Activated T-cell treated with anti-CD3 and anti-CD28 coated beads for 48 hours (primary cell): Measurements from ENCODE around the gene SIK1.
"Not testable (repeated sequence)": the region's sequence is repeated elsewhere in the genome, so short reads cannot be mapped to it uniquely, and the experiment has no call there.

Experiments
- DNase-seq: peaks from one replicate; pipeline ENCODE4 v3.0.0-alpha.2; 2020; ENCODE audit warnings: low read depth

Gene SIK1

GRCh38 chr21:43396788-43397438, 30.0 kb downstream of the SIK1 start:
- DNase-seq: not testable (repeated sequence)

DNA sequence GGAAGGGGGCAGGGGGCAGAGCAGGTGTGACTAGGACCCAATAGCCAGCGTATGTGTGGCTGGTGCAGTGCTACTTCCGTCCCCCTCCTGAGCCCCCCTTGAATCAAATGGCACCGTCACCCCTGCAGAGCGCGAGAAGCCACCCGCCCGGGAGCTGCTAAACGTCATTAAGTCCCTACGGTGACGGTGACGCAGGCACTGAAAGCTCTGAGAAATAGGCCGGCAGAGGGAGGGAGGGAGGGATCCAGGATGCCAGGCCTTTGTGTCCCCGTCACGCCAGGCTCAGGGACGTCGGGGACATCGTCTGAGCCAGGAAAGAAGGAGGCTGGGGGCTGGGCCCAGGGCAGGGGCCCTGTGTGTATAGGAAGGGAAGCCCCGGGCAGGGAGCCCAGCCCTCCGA, 43.6 kb downstream of the SIK1 start:
- not testable (repeated sequence) for DNase-seq

- not testable (repeated sequence) for DNase-seq
Observed at GRCh38 chr21:43382902-43383301, 44.0 kb downstream of the SIK1 start.

GRCh38 chr21:43380852-43381533, 45.9 kb downstream of the SIK1 start:
- DNase-seq: not testable (repeated sequence)

DNA sequence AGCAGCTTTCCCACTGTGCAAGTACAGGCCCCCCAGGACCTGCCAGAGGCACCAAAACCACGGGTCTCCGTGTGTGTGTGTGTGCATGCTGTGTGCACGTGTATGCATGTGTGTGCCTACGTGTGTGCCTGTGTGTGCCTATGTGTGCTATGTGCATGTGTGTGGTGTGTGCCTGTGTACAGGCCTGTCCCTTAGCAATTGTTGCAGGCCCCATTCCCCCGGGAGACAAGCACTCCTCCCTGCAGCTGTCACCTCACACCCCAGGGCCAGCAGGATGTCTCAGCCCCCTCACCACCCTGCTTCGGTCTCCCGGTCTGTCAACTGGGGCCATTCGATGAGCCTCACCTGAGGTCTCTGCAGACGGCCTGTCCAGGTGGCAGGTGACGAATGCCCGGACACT, 46.6 kb downstream of the SIK1 start:
- DNase-seq: not testable (repeated sequence)

DNA sequence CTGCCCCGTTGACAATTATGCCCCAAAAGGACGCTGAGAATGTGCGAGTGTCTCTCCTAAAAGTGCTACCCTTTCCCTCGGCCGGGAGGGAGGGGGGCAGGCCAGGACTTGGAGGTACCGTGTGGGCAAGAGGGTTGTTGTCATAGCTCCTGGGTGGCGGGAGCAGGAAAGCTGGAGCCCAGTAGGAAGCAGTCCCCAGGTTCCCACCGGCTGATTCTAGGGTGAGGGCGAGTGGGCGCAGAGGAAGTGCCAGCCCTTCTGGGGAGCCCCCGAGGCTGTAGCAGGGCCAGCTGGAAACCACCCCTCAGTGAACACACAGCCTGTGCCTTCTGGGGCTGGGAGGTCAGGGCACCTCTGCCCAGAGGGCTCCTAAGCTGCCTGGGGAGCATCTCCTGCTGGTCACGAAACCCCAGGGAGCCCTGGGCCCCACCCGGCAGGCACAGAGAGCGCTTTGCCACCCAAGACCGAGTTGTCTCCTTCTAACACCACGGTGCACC, 47.3 kb downstream of the SIK1 start:
- not testable (repeated sequence) for DNase-seq

DNA sequence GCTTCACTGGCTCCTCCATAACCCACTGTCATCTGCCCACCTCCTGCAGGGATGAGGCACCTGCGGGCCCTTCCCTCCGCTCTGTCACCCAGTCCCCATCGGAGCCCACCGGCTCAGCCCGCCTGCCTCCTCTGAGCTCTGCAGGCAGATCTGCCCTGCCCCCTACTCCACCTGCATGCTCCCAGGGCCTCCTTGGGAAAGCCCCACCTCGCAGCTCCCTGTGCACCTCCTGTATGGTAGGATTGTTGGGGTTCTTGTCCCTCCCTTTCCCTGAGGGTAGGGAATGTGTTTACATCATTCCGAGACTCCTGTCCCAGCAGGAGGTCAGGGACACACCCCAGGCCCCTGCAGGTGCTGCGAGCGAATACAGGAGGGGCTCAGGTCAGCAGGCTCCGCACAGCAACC, 50.5 kb downstream of the SIK1 start:
- DNase-seq: no peak

GRCh38 chr21:43375837-43376477, 51.0 kb downstream of the SIK1 start:
- DNase-seq: no peak

- DNase-seq: no peak
Observed at GRCh38 chr21:43375006-43375836, 51.7 kb downstream of the SIK1 start.

DNA sequence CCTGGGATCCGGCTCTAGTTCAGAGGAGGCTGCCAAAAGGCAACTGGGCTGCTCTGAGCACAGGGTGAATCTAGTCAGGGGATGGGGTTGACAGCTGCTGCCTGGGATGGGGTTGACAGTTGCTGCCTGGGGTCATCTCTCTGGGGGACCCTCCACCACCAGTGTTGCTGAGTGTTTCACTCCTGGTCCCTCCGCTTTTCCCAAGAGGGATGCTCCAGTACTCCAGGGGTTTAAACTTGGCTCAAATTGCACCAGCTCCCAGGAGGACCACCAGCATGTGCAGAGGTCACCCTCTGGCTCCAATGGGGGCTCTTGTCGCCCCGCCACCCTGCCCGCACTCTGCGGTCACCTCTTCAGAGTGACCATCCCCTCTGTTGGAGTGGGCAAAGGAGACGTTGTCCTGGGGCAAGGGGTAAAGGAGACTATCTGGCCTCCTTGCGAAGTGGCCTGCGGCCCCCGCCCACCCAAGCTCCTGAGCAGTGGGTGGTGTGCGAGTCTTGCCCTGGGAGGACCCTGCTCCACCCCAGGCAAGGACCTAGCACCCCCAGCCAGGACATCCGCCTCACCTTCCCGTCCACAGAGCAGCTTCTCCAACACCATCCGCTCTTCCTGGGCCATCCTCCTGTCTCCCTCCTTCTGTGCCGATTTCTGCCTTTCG, 52.6 kb downstream of the SIK1 start:
- DNase-seq: no peak

- DNase-seq: no peak
Observed at GRCh38 chr21:43373362-43374227, 53.3 kb downstream of the SIK1 start.

DNA sequence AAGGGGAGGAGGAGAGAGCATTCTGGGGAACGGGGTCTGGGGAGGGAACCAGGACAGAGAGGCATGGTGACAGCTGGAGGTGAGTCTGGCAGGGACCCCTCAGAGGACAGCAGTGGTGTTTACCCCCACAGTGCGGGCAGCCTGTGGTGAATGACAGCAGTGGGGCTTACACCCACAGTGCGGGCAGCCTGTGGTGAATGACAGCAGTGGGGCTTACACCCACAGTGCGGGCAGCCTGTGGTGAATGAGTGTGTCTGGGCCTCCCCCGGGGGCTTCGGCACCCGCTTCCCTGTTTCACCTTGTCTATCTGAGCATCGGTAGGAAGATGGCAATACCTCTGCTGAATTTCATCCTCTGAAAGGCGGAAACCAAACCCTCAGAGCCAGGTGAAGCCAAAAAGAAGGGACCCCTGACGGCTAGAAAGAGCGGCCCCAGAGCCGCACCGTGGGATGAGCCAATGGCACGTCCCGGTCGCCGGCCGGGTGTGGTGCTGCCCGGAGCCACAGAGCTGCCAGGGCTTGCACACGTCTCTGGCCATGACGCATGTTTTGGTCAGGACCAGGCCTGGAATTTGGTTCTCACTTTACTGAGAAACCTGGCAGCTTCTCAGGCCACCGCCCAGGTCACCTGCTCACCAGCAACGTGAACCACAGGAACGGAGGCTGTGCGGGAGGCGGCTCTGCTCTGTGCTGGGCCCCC, 54.1 kb downstream of the SIK1 start:
- DNase-seq: no peak

DNA sequence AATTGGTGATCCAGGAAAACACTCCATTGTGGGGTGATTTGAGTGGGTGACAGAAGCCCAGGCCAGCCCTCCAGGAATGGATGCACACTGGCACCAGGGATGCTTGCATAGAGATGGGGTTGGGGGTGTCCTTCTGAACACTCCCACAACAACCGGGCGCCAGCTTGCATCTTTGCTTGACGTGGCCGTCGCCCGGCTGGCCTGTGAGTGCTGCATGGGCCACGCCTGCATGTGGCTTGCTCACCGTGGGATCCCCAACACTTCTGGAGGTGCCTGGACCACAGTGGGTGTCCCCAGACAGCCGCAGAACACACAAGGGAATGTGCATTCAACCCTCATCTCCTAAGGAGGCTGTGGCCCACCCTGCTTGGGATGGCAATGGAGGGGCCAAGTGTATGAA, 55.1 kb downstream of the SIK1 start:
- no peak for DNase-seq

GRCh38 chr21:43370888-43371570, 55.9 kb downstream of the SIK1 start:
- no peak for DNase-seq

GRCh38 chr21:43370091-43370658, 56.8 kb downstream of the SIK1 start:
- DNase-seq: no peak

DNA sequence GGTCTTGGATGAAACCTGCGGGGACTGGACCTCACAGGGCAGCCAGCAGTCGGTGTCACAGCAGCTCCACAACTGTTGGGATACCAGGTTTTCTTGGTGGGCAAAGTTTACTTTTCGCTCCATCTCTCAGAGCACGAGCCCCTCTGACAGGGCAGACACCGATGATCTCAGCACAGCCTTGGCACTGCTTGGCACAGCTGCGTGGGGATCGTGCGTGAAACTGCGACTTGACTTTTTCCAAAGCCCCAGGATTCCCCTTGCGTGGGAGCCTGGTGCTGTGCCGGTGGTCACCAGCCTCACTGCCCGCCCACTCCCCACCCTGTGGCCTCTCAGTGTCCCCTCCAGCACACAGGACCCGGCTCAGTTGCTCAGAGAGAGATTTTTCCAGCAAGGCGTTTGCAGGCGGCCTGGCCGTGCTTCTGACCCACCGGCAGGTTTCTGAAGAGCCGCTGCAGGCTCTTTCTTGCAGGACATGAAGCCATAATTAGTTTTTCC, 57.3 kb downstream of the SIK1 start:
- DNase-seq: no peak

GRCh38 chr21:43369124-43369523, 57.8 kb downstream of the SIK1 start:
- DNase-seq: no peak

DNA sequence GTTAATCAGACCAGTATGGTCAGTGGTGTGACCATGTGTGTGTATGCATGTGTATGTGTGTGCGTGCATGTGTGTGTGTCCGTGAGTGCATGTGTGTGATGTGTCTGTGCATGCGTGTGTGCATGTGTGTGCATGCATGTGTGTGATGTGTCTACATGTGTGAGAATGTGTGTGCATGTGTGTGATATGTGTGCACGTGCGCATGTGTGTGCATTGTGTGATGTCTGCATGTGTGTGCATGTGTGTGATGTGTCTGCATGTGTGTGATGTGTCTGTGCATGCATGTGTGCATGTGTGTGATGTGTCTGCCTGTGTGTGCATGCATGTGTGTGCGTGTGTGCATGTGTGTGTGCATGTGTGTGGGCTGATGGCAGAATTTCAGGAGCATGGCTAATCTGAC, 58.2 kb downstream of the SIK1 start:
- DNase-seq: no peak

GRCh38 chr21:43367859-43368258, 59.1 kb downstream of the SIK1 start:
- no peak for DNase-seq
